Ovary (tissue), 9 donors: ENCODE data around the gene PKD1. TPM values are rescaled to one million over a fixed set of nuclear protein-coding genes. Genes with fewer than 3 reads are reported as not detected.

Source experiments
- DNase-seq, 5 donors: peaks; one replicate each; pipeline ENCODE4 v3.0.0-alpha.2; 2019 to 2020
- H3K27ac ChIP-seq, 2 donors: fragments of 200-600 bp; one replicate each; pipeline versions ENCODE4 v1.5.1 to v1.8.0; 2019 to 2022
- H3K27me3 ChIP-seq: fragments of 200-600 bp; one replicate; pipeline ENCODE4 v1.8.0; 2022
- H3K36me3 ChIP-seq: fragments of 200-600 bp; sonication (generic); one replicate; pipeline ENCODE4 v1.5.1; 2019
- H3K4me1 ChIP-seq: one replicate; pipeline ENCODE4 v1.8.1; 2013; ENCODE audit warnings: mild to moderate bottlenecking, moderate library complexity; ENCODE audit not compliant: insufficient read depth
- H3K4me3 ChIP-seq: fragments of 200-600 bp; sonication (generic); one replicate; pipeline ENCODE4 v1.5.1; 2017
- H3K9me3 ChIP-seq, 2 donors: fragments of 200-600 bp in 1 of 2; sonication (generic) in 1 of 2; one replicate each; pipeline versions ENCODE4 v1.5.1 to v1.8.1; 2013 to 2019; ENCODE audit warnings: mild to moderate bottlenecking in 1 of 2, moderate library complexity in 1 of 2
- EP300 ChIP-seq: sonication (generic); formaldehyde crosslinking; IDR thresholded peaks from one replicate; pipeline ENCODE4 v1.6.1; 2017; ENCODE audit warnings: antibody characterized with exemption
- POLR2A ChIP-seq: fragments of 450-650 bp; IDR thresholded peaks from one replicate; pipeline ENCODE4 v1.6.1; 2017; ENCODE audit warnings: antibody characterized with exemption, mild to moderate bottlenecking, moderate library complexity
- WGBS, 3 donors: extraction: QIAGEN DNeasy Blood & Tissue Kit in 1 of 3; methylation state at CpG; one replicate each; pipeline versions ENCODE4 v1.1.5 to v1.1.7; 2013 to 2017; 5-methylcytosine and 5-hydroxymethylcytosine counted together
- intact Hi-C, 4 donors: fragments of 100-400 bp; cut with DNase I; formaldehyde crosslinking; loops; one replicate each; pipeline versions ENCODE4 v1.11.0 to v1.15.1; 2022 to 2023
- microRNA counts: library from miRNA; unstranded; fragments of <30 nt; microRNA quantifications from one replicate; lab custom pipeline; 2016
- microRNA-seq, 3 donors: library from miRNA; unstranded; fragments of <30 nt; microRNA quantifications; one replicate each; pipeline versions ENCODE4 to v1.2.0, GENCODE V29; 2019 to 2020
- polyA plus RNA-seq, 2 donors: library from polyadenylated mRNA; stranded (reverse); fragments of 200-250 nt in 1 of 2; fragments of 350-450 nt in 1 of 2; fragmentation: Illumina TruSeq in 1 of 2; extraction: RNeasy Lipid Tissue Mini Kit (QIAGEN cat#74804) in 1 of 2; gene quantifications; one replicate each; pipeline ENCODE4 v1.2.3, GENCODE V29; 2013 to 2014
- small RNA-seq: library from RNA; depleted of rRNA; stranded (forward); fragments of <200 nt; gene quantifications from one replicate; pipeline ENCODE3, GENCODE V24; 2016
- total RNA-seq, 7 donors: library from RNA; depleted of rRNA in 2 of 7; stranded (reverse); fragments of >200 nt in 2 of 7; fragmentation: NEBNext Ultra II Directional in 3 of 7; extraction: Animal tissue kit (Norgen Biotek cat#: 25700) in 3 of 7; gene quantifications; one replicate each; pipeline versions ENCODE4 v1.1.0 to v1.2.4, GENCODE V29; 2016 to 2023
- TF ChIP-seq, protein P1 (sequence below), 3 donors: fragments of 450-650 bp in 2 of 3; fragments of 200-600 bp in 1 of 3; IDR thresholded peaks; one replicate each; pipeline versions ENCODE4 v1.5.1 to v1.8.0; 2016 to 2022; ENCODE audit warnings: antibody characterized with exemption in 3 of 3, mild to moderate bottlenecking in 1 of 3
- donor health status: DM: no; HTN: no; CAD: no; lungs with moderate emphysema.
- donor health status: DM: no; HTN: no; CAD: no.
- donor health status: Bipolar disorder and iron deficiency.
- donor health status: DM: yes; HTN: yes; CAD: no.
- donor health status: DM: no; HTN: no; CAD: no.
- donor health status: DM: yes; HTN: yes; CAD: no.

Gene PKD1
- total and polyA plus RNA-seq, 9 donors: 8.7 to 203 (median 129) TPM

DNA sequence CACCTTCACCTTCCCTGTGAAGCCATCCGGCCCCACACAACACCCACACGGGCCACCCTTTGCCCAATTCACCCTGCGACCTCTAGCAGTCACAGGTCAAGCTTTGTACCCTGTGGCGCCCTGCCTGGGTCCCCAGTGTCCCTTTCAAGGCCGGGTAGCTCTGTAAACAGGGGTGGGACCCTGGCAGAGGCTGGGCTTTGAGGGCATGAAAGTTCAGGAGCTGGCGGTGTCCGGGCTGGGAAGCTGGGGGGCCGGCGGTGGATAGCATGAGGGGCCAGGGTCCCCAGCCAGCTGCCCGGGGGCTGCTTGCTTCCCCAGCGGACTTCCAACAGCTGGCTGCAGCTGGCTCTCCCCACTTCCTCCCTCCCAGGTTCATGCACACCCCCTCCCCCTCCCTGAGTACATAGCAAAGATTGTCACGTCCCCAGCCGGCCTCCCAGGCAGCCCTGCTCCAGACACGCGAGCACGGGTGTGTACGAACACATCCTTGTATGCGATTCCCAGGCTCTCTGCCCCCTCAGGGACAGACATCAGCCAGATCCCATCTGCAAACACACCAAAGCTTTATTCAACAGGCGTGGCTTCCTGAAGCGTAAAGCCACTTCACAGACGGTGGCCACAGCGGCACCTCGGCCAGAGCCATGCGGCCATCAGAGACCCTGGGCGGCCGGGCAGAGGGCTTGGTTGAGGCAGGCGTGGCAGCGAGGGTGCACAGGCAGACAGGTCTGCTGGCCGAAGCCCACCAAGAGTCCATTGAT, 96.2 kb downstream of the PKD1 start:
- 20 to 30% (median 30%) methylated on average over 29 of the region's 29 CpGs for WGBS, 3 donors
- peak overlapping the region; percentile 75 to 92 for H3K27ac ChIP-seq
- H3K36me3 ChIP-seq: no peaks in the 10 kb centered on the region
- intact Hi-C loops: no loop called here
- H3K4me1 ChIP-seq: peaks cover 63% of the 10 kb centered on the region
- H3K9me3 ChIP-seq: no peaks in the 10 kb centered on the region
- no peak for TF ChIP-seq EP300
- TF ChIP-seq, protein P1, sequence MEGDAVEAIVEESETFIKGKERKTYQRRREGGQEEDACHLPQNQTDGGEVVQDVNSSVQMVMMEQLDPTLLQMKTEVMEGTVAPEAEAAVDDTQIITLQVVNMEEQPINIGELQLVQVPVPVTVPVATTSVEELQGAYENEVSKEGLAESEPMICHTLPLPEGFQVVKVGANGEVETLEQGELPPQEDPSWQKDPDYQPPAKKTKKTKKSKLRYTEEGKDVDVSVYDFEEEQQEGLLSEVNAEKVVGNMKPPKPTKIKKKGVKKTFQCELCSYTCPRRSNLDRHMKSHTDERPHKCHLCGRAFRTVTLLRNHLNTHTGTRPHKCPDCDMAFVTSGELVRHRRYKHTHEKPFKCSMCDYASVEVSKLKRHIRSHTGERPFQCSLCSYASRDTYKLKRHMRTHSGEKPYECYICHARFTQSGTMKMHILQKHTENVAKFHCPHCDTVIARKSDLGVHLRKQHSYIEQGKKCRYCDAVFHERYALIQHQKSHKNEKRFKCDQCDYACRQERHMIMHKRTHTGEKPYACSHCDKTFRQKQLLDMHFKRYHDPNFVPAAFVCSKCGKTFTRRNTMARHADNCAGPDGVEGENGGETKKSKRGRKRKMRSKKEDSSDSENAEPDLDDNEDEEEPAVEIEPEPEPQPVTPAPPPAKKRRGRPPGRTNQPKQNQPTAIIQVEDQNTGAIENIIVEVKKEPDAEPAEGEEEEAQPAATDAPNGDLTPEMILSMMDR (IDR thresholded peaks at IDR 0.05): no peak
- TF ChIP-seq POLR2A: no peak
- no peak overlapping the region for H3K4me3 ChIP-seq
- peak; percentile 90 to 97 (median 92) for DNase-seq
- H3K27me3 ChIP-seq: no peaks in the 10 kb centered on the region

MicroRNA genes within 50 kb of the gene (microRNA counts, 767-probe panel; counts per million panel counts)
- 530 counts per million, percentile 78 among the panel's probes with 10 or more counts for microRNA hsa-miR-1225-3p (lab: Ali Mortazavi, UCI)
- 530 counts per million, percentile 78 among the panel's probes with 10 or more counts for microRNA hsa-miR-1225-5p (lab: Ali Mortazavi, UCI)
- microRNA hsa-miR-3180 (lab: Ali Mortazavi, UCI): 530 counts per million, percentile 78 among the panel's probes with 10 or more counts
- 530 counts per million, percentile 78 among the panel's probes with 10 or more counts for microRNA hsa-miR-4516 (lab: Ali Mortazavi, UCI)

Small RNAs within 50 kb of the gene (microRNA-seq; reads per million reads assigned to microRNA genes)
- gene MIR1225 (0.18 to 1.1 (median 0.38) reads per million in 3 donors), gene MIR3180-5 (0 reads per million in 3 donors), gene MIR4516 (0 to 0.16 (median 0) reads per million in 3 donors), gene MIR6511B1 (0 reads per million in 3 donors)

Small RNAs within 50 kb of the gene (small RNA-seq; reads per million reads assigned to genes)
- gene MIR1225 (0.35 reads per million), gene MIR3180-5 (not detected), gene MIR4516 (not detected), gene RF00019 (not detected), gene SNORD60 (not detected)

Other genes starting within 250 kb of the PKD1 start
- 1 to 10 TPM in 1 of 7 donors, under 1 TPM in 1, not detected in 5; 0.69 to 1.8 TPM for gene HS3ST6, start 217.5 kb downstream of the PKD1 start, total RNA-seq
- not detected for gene HS3ST6, start 217.5 kb downstream of the PKD1 start, polyA plus RNA-seq
- 10 to 100 TPM; 12.2 to 27.5 (median 21.9) TPM for gene MSRB1, start 192.7 kb downstream of the PKD1 start, total RNA-seq
- gene MSRB1, start 192.7 kb downstream of the PKD1 start, polyA plus RNA-seq: 10 to 100 TPM in 1 of 2 donors, 1 to 10 TPM in 1; 6.7 to 31.1 TPM
- not detected for gene RPL3L, start 181.2 kb downstream of the PKD1 start, total RNA-seq
- not detected for gene RPL3L, start 181.2 kb downstream of the PKD1 start, polyA plus RNA-seq
- gene NDUFB10, start 176.4 kb downstream of the PKD1 start, total RNA-seq: 100 to 1,000 TPM in 3 of 7 donors, 10 to 100 TPM in 4; 81.5 to 133 (median 95.4) TPM
- 100 to 1,000 TPM; 152 to 176 TPM for gene NDUFB10, start 176.4 kb downstream of the PKD1 start, polyA plus RNA-seq
- gene RPS2, start 171.1 kb downstream of the PKD1 start, total RNA-seq: 1,000 to 10,000 TPM; 2,694 to 4,021 (median 3,788) TPM
- 1,000 to 10,000 TPM; 1,606 to 4,743 TPM for gene RPS2, start 171.1 kb downstream of the PKD1 start, polyA plus RNA-seq
- gene RNF151, start 169.0 kb downstream of the PKD1 start, total RNA-seq: under 1 TPM in 1 of 7 donors, not detected in 6; 0.32 TPM
- gene RNF151, start 169.0 kb downstream of the PKD1 start, polyA plus RNA-seq: not detected
- 10 to 100 TPM; 28.9 to 48.0 (median 31.0) TPM for gene TBL3, start 163.8 kb downstream of the PKD1 start, total RNA-seq
- gene TBL3, start 163.8 kb downstream of the PKD1 start, polyA plus RNA-seq: 10 to 100 TPM in 1 of 2 donors, 1 to 10 TPM in 1; 2.1 to 40.6 TPM
- 1 to 10 TPM in 1 of 7 donors, under 1 TPM in 3, not detected in 3; 0.36 to 1.3 (median 0.66) TPM for gene NOXO1, start 154.4 kb downstream of the PKD1 start, total RNA-seq
- gene NOXO1, start 154.4 kb downstream of the PKD1 start, polyA plus RNA-seq: under 1 TPM in 1 of 2 donors, not detected in 1; 0.48 TPM
- gene GFER, start 151.7 kb downstream of the PKD1 start, total RNA-seq: 10 to 100 TPM; 10.6 to 18.5 (median 14.0) TPM
- gene GFER, start 151.7 kb downstream of the PKD1 start, polyA plus RNA-seq: 10 to 100 TPM in 1 of 2 donors, 1 to 10 TPM in 1; 6.1 to 16.8 TPM
- 1 to 10 TPM in 4 of 7 donors, under 1 TPM in 3; 0.50 to 4.0 (median 1.1) TPM for gene SYNGR3, start 145.9 kb downstream of the PKD1 start, total RNA-seq
- gene SYNGR3, start 145.9 kb downstream of the PKD1 start, polyA plus RNA-seq: under 1 TPM; 0.42 to 0.75 TPM
- gene ZNF598, start 126.1 kb downstream of the PKD1 start, total RNA-seq: 10 to 100 TPM; 25.8 to 44.5 (median 30.3) TPM
- 10 to 100 TPM in 1 of 2 donors, under 1 TPM in 1; 0.95 to 26.7 TPM for gene ZNF598, start 126.1 kb downstream of the PKD1 start, polyA plus RNA-seq
- gene NPW, start 116.1 kb downstream of the PKD1 start, total RNA-seq: 1 to 10 TPM in 1 of 7 donors, under 1 TPM in 2, not detected in 4; 0.46 to 1.1 (median 0.78) TPM
- gene NPW, start 116.1 kb downstream of the PKD1 start, polyA plus RNA-seq: under 1 TPM in 1 of 2 donors, not detected in 1; 0.17 TPM
- gene NHERF2, start 109.0 kb downstream of the PKD1 start, total RNA-seq: 100 to 1,000 TPM in 1 of 7 donors, 10 to 100 TPM in 6; 25.0 to 118 (median 78.7) TPM
- 100 to 1,000 TPM in 1 of 2 donors, 1 to 10 TPM in 1; 6.3 to 101 TPM for gene NHERF2, start 109.0 kb downstream of the PKD1 start, polyA plus RNA-seq
- gene NTHL1, start 88.1 kb downstream of the PKD1 start, total RNA-seq: 10 to 100 TPM; 17.1 to 38.1 (median 23.9) TPM
- gene NTHL1, start 88.1 kb downstream of the PKD1 start, polyA plus RNA-seq: 10 to 100 TPM in 1 of 2 donors, 1 to 10 TPM in 1; 1.9 to 27.3 TPM
- gene TSC2, start 87.9 kb downstream of the PKD1 start, total RNA-seq: 100 to 1,000 TPM in 4 of 7 donors, 10 to 100 TPM in 3; 47.0 to 150 (median 131) TPM
- gene TSC2, start 87.9 kb downstream of the PKD1 start, polyA plus RNA-seq: 10 to 100 TPM; 51.7 to 72.1 TPM
- under 1 TPM in 2 of 7 donors, not detected in 5; 0.12 to 0.80 TPM for gene RAB26, start 12.7 kb upstream of the PKD1 start, total RNA-seq
- gene RAB26, start 12.7 kb upstream of the PKD1 start, polyA plus RNA-seq: under 1 TPM; 0.19 to 0.50 TPM
- gene TRAF7, start 19.9 kb upstream of the PKD1 start, total RNA-seq: 10 to 100 TPM; 20.5 to 68.0 (median 48.0) TPM
- gene TRAF7, start 19.9 kb upstream of the PKD1 start, polyA plus RNA-seq: 10 to 100 TPM; 13.3 to 26.3 TPM
- 1 to 10 TPM in 1 of 7 donors, under 1 TPM in 6; 0.10 to 2.4 (median 0.60) TPM for gene CASKIN1, start 60.7 kb upstream of the PKD1 start, total RNA-seq
- gene CASKIN1, start 60.7 kb upstream of the PKD1 start, polyA plus RNA-seq: under 1 TPM in 1 of 2 donors, not detected in 1; 0.52 TPM
- gene MLST8, start 69.6 kb upstream of the PKD1 start, total RNA-seq: 10 to 100 TPM; 24.5 to 56.2 (median 28.4) TPM
- gene MLST8, start 69.6 kb upstream of the PKD1 start, polyA plus RNA-seq: 10 to 100 TPM in 1 of 2 donors, 1 to 10 TPM in 1; 7.4 to 42.9 TPM
- gene BRICD5, start 75.0 kb upstream of the PKD1 start, total RNA-seq: 1 to 10 TPM; 3.2 to 8.3 (median 6.4) TPM
- 1 to 10 TPM in 1 of 2 donors, under 1 TPM in 1; 0.37 to 4.1 TPM for gene BRICD5, start 75.0 kb upstream of the PKD1 start, polyA plus RNA-seq
- 10 to 100 TPM in 1 of 7 donors, 1 to 10 TPM in 6; 5.0 to 12.3 (median 7.5) TPM for gene PGP, start 78.9 kb upstream of the PKD1 start, total RNA-seq
- 1 to 10 TPM; 2.5 to 5.2 TPM for gene PGP, start 78.9 kb upstream of the PKD1 start, polyA plus RNA-seq
- 10 to 100 TPM; 18.3 to 26.2 (median 22.7) TPM for gene E4F1, start 87.7 kb upstream of the PKD1 start, total RNA-seq
- gene E4F1, start 87.7 kb upstream of the PKD1 start, polyA plus RNA-seq: 10 to 100 TPM in 1 of 2 donors, under 1 TPM in 1; 0.58 to 23.5 TPM
- 1 to 10 TPM in 1 of 7 donors, under 1 TPM in 6; 0.37 to 1.1 (median 0.75) TPM for gene DNASE1L2, start 100.5 kb upstream of the PKD1 start, total RNA-seq
- gene DNASE1L2, start 100.5 kb upstream of the PKD1 start, polyA plus RNA-seq: under 1 TPM in 1 of 2 donors, not detected in 1; 0.69 TPM
- 10 to 100 TPM; 39.0 to 66.3 (median 51.3) TPM for gene ECI1, start 115.7 kb upstream of the PKD1 start, total RNA-seq
- gene ECI1, start 115.7 kb upstream of the PKD1 start, polyA plus RNA-seq: 10 to 100 TPM in 1 of 2 donors, 1 to 10 TPM in 1; 3.1 to 48.1 TPM
- 100 to 1,000 TPM in 6 of 7 donors, 10 to 100 TPM in 1; 78.0 to 172 (median 153) TPM for gene RNPS1, start 132.2 kb upstream of the PKD1 start, total RNA-seq
- 100 to 1,000 TPM in 1 of 2 donors, 10 to 100 TPM in 1; 85.2 to 138 TPM for gene RNPS1, start 132.2 kb upstream of the PKD1 start, polyA plus RNA-seq
- 10 to 100 TPM in 2 of 7 donors, 1 to 10 TPM in 5; 2.0 to 11.3 (median 6.9) TPM for gene ABCA3, start 204.8 kb upstream of the PKD1 start, total RNA-seq
- gene ABCA3, start 204.8 kb upstream of the PKD1 start, polyA plus RNA-seq: 1 to 10 TPM; 2.7 to 6.9 TPM